ENCODE data around the gene SESTD1. TPM values are rescaled to one million over a fixed set of nuclear protein-coding genes. Genes with fewer than 3 reads are reported as not detected.
A peak's percentile ranks its signal among the peaks of the same experiment; 100 is the strongest.

Gene SESTD1
- total RNA-seq, 1 experiment from 2014 or later = 12.5 TPM

- no peak for DNase-seq (ENCODE audit: low read depth)
Measured at GRCh38 chr2:179186126-179186525, 78.5 kb downstream of the SESTD1 start.

GRCh38 chr2:179184610-179185009 lies 80.0 kb downstream of the SESTD1 start:
- no peak for DNase-seq (ENCODE audit: low read depth)

GRCh38 chr2:179181002-179181401 lies 83.6 kb downstream of the SESTD1 start:
- no peak for DNase-seq (ENCODE audit: low read depth)

GRCh38 chr2:179180242-179180641 lies 84.4 kb downstream of the SESTD1 start:
- no peak for DNase-seq (ENCODE audit: low read depth)

- DNase-seq (ENCODE audit: low read depth) = no peak
Measured at GRCh38 chr2:179179719-179180118, 84.9 kb downstream of the SESTD1 start.

- DNase-seq (ENCODE audit: low read depth) = no peak
Measured at GRCh38 chr2:179177694-179178093, 86.9 kb downstream of the SESTD1 start.

GRCh38 chr2:179174240-179174639 lies 90.4 kb downstream of the SESTD1 start:
- no peak for DNase-seq (ENCODE audit: low read depth)

- DNase-seq (ENCODE audit: low read depth) = no peak
Measured at GRCh38 chr2:179172894-179173293, 91.7 kb downstream of the SESTD1 start.

- no peak for DNase-seq (ENCODE audit: low read depth)
Measured at GRCh38 chr2:179171371-179171770, 93.3 kb downstream of the SESTD1 start.

- no peak for DNase-seq (ENCODE audit: low read depth)
Measured at GRCh38 chr2:179170901-179171300, 93.7 kb downstream of the SESTD1 start.

- DNase-seq (ENCODE audit: low read depth) = no peak
Measured at GRCh38 chr2:179165356-179166000, 99.2 kb downstream of the SESTD1 start.

GRCh38 chr2:179141206-179141605 lies 123.4 kb downstream of the SESTD1 start:
- peak; percentile 18 for DNase-seq (ENCODE audit: low read depth)

- no peak for DNase-seq (ENCODE audit: low read depth)
Measured at GRCh38 chr2:179140571-179140970, 124.1 kb downstream of the SESTD1 start.

- DNase-seq (ENCODE audit: low read depth) = peak; percentile 65
Measured at GRCh38 chr2:179139506-179139905, 125.1 kb downstream of the SESTD1 start.

GRCh38 chr2:179137200-179137759 lies 127.4 kb downstream of the SESTD1 start:
- DNase-seq (ENCODE audit: low read depth) = no peak

GRCh38 chr2:179133016-179133415 lies 131.6 kb downstream of the SESTD1 start:
- no peak for DNase-seq (ENCODE audit: low read depth)

- DNase-seq (ENCODE audit: low read depth) = no peak
Measured at GRCh38 chr2:179132076-179132475, 132.6 kb downstream of the SESTD1 start.

GRCh38 chr2:179130560-179130959 lies 134.1 kb downstream of the SESTD1 start:
- DNase-seq (ENCODE audit: low read depth) = no peak

- DNase-seq (ENCODE audit: low read depth) = peak; percentile 17
Measured at GRCh38 chr2:179129574-179130238, 134.9 kb downstream of the SESTD1 start.

GRCh38 chr2:179125404-179125803 lies 139.2 kb downstream of the SESTD1 start:
- DNase-seq (ENCODE audit: low read depth) = no peak

GRCh38 chr2:179124282-179124681 lies 140.3 kb downstream of the SESTD1 start:
- no peak for DNase-seq (ENCODE audit: low read depth)

- no peak for DNase-seq (ENCODE audit: low read depth)
Measured at GRCh38 chr2:179123272-179123662, 141.4 kb downstream of the SESTD1 start.

GRCh38 chr2:179107737-179108136 lies 156.9 kb downstream of the SESTD1 start:
- peak; percentile 41 for DNase-seq (ENCODE audit: low read depth)

All from HT1080 (cell line).